Measurements from ENCODE around the gene RBM19. TPM values are rescaled to one million over a fixed set of nuclear protein-coding genes. Genes with fewer than 3 reads are reported as not detected.
A peak's percentile ranks its signal among the peaks of the same experiment; 100 is the strongest.

RBM19 gene
- total RNA-seq, 2 experiments from 2014 or later, result 29.6 to 33.8 TPM

- no peak overlapping the region for H3K27ac Mint-ChIP-seq
- H3K27me3 Mint-ChIP-seq (ENCODE audit: low read depth), result no peaks in the 10 kb centered on the region
- no peak overlapping the region for H3K4me3 Mint-ChIP-seq
- peaks cover 9% of the 10 kb centered on the region for H3K36me3 Mint-ChIP-seq (ENCODE audit: low read depth)
- H3K9me3 Mint-ChIP-seq (ENCODE audit: insufficient read depth), result no peaks in the 10 kb centered on the region
- DNase-seq, result no peak
- ChIA-PET POLR2A (no interaction called here), CTCF (no interaction called here)
- no peaks in the 10 kb centered on the region for H3K4me1 Mint-ChIP-seq (ENCODE audit: low read depth)
- no peak for ATAC-seq
Observed at GRCh38 chr12:113917393-113917792, 48.7 kb downstream of the RBM19 start.

GRCh38 chr12:113914806-113915205 lies 51.3 kb downstream of the RBM19 start:
- no peak for ATAC-seq
- no peak for DNase-seq
- Mint-ChIP-seq H3K36me3 (ENCODE audit: low read depth) (peaks cover 10% of the 10 kb centered on the region), H3K4me3 (no peak overlapping the region), H3K27ac (no peak overlapping the region), H3K9me3 (ENCODE audit: insufficient read depth) (no peaks in the 10 kb centered on the region), H3K27me3 (ENCODE audit: low read depth) (no peaks in the 10 kb centered on the region), H3K4me1 (ENCODE audit: low read depth) (no peaks in the 10 kb centered on the region)
- CTCF ChIA-PET, result no interaction called here
- POLR2A ChIA-PET, result no interaction called here

DNA sequence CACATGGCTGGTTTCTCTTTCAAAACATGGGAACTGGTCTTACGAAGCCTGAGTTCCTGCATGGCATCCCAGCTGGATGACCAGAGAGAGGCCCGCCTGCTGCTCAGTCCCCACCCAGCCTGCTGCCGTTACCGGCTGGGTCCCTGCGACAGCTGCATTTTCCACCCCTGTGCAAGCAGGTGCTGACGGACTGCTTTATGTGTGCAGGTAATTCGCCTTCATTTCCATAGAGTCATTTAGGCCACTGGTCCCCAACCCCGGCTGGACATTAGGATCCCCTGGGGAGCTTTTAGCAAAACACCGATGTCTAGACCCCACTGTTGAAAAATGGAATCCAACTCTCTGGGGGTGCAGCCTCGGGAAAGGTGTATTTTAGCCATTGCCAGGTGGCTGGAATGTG lies 51.9 kb downstream of the RBM19 start:
- no peak for DNase-seq
- Mint-ChIP-seq H3K27ac (no peak overlapping the region), H3K36me3 (ENCODE audit: low read depth) (peaks cover 10% of the 10 kb centered on the region), H3K4me1 (ENCODE audit: low read depth) (no peaks in the 10 kb centered on the region), H3K27me3 (ENCODE audit: low read depth) (no peaks in the 10 kb centered on the region), H3K4me3 (no peak overlapping the region), H3K9me3 (ENCODE audit: insufficient read depth) (no peaks in the 10 kb centered on the region)
- no peak for ATAC-seq
- ChIA-PET POLR2A (no interaction called here), CTCF (interaction anchor here (2.4 kb wide), 1 partner anchor 452 kb away, joined by 7 read pairs; no protein-coding TSS in a partner anchor)

- H3K9me3 Mint-ChIP-seq (ENCODE audit: insufficient read depth), result no peaks in the 10 kb centered on the region
- no peak overlapping the region for H3K27ac Mint-ChIP-seq
- CTCF ChIA-PET, result interaction anchor here (2.4 kb wide), 1 partner anchor 451 kb away, joined by 7 read pairs; no protein-coding TSS in a partner anchor
- H3K4me1 Mint-ChIP-seq (ENCODE audit: low read depth), result no peaks in the 10 kb centered on the region
- DNase-seq (peak; percentile 66), ATAC-seq (peak; percentile 52)
- peaks cover 10% of the 10 kb centered on the region for H3K36me3 Mint-ChIP-seq (ENCODE audit: low read depth)
- no peaks in the 10 kb centered on the region for H3K27me3 Mint-ChIP-seq (ENCODE audit: low read depth)
- H3K4me3 Mint-ChIP-seq, result no peak overlapping the region
- POLR2A ChIA-PET, result no interaction called here
Observed at GRCh38 chr12:113912760-113913329, 53.3 kb downstream of the RBM19 start.

- no peak overlapping the region for H3K4me3 Mint-ChIP-seq
- no peaks in the 10 kb centered on the region for H3K4me1 Mint-ChIP-seq (ENCODE audit: low read depth)
- POLR2A ChIA-PET, result no interaction called here
- no peak overlapping the region for H3K27ac Mint-ChIP-seq
- H3K27me3 Mint-ChIP-seq (ENCODE audit: low read depth), result no peaks in the 10 kb centered on the region
- DNase-seq (no peak), ATAC-seq (no peak)
- peaks cover 10% of the 10 kb centered on the region for H3K36me3 Mint-ChIP-seq (ENCODE audit: low read depth)
- CTCF ChIA-PET, result interaction anchor here (2.4 kb wide), 1 partner anchor 450 kb away, joined by 7 read pairs; no protein-coding TSS in a partner anchor
- no peaks in the 10 kb centered on the region for H3K9me3 Mint-ChIP-seq (ENCODE audit: insufficient read depth)
Observed at GRCh38 chr12:113911971-113912759, 54.0 kb downstream of the RBM19 start.

- no peak for ATAC-seq
- Mint-ChIP-seq H3K36me3 (ENCODE audit: low read depth) (peaks cover 9% of the 10 kb centered on the region), H3K27ac (no peak overlapping the region), H3K27me3 (ENCODE audit: low read depth) (no peaks in the 10 kb centered on the region), H3K4me3 (no peak overlapping the region), H3K4me1 (ENCODE audit: low read depth) (no peaks in the 10 kb centered on the region), H3K9me3 (ENCODE audit: insufficient read depth) (no peaks in the 10 kb centered on the region)
- CTCF ChIA-PET, result no interaction called here
- DNase-seq, result no peak
- POLR2A ChIA-PET, result no interaction called here
Observed at GRCh38 chr12:113910751-113911272, 55.3 kb downstream of the RBM19 start.

DNA sequence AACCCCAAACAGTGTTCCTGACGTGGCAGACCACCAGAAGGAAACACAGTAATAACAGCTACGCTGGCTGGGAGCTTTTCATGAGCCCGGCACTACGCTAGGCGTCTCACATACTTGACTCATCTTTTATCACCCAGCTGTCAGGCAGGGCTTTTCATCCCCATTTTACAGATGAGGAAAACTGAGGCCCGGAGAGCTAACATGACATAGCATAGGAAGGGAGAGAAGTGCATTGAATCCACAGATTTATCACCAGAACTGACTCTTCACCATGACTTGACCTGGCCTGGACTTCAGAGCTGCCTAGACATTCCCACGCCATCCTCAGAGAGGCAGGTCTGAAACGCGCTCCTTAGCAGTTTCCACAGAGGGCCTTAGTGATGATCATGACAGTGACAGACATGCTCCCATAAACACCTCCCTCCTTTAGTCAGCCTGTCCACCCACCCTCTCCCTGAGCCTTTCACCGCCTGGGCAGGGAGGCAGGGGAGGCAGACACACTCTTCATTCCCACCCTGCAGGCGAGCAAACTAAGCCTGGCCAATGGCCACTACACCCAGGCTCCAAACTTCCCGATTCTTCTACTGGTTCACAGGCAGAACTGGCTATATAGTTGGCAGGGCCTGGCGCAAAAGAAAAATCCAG lies 56.2 kb downstream of the RBM19 start:
- H3K4me3 Mint-ChIP-seq, result no peak overlapping the region
- H3K36me3 Mint-ChIP-seq (ENCODE audit: low read depth), result peaks cover 5% of the 10 kb centered on the region
- no peaks in the 10 kb centered on the region for H3K27me3 Mint-ChIP-seq (ENCODE audit: low read depth)
- POLR2A ChIA-PET, result interaction anchor here (0.7 kb wide), 1 partner anchor 94 kb away, joined by 3 read pairs; no protein-coding TSS in a partner anchor
- ATAC-seq (no peak), DNase-seq (no peak)
- no peaks in the 10 kb centered on the region for H3K4me1 Mint-ChIP-seq (ENCODE audit: low read depth)
- no peaks in the 10 kb centered on the region for H3K9me3 Mint-ChIP-seq (ENCODE audit: insufficient read depth)
- CTCF ChIA-PET, result no interaction called here
- H3K27ac Mint-ChIP-seq, result no peak overlapping the region

- ATAC-seq (no peak), DNase-seq (no peak)
- ChIA-PET POLR2A (no interaction called here), CTCF (no interaction called here)
- Mint-ChIP-seq H3K36me3 (ENCODE audit: low read depth) (peaks cover 5% of the 10 kb centered on the region), H3K9me3 (ENCODE audit: insufficient read depth) (no peaks in the 10 kb centered on the region), H3K4me1 (ENCODE audit: low read depth) (no peaks in the 10 kb centered on the region), H3K27ac (no peak overlapping the region), H3K4me3 (no peak overlapping the region), H3K27me3 (ENCODE audit: low read depth) (no peaks in the 10 kb centered on the region)
Observed at GRCh38 chr12:113908584-113909100, 57.5 kb downstream of the RBM19 start.

GRCh38 chr12:113907446-113908180 lies 58.5 kb downstream of the RBM19 start:
- ChIA-PET POLR2A (no interaction called here), CTCF (no interaction called here)
- H3K4me3 Mint-ChIP-seq, result no peak overlapping the region
- no peaks in the 10 kb centered on the region for H3K27me3 Mint-ChIP-seq (ENCODE audit: low read depth)
- H3K27ac Mint-ChIP-seq, result no peak overlapping the region
- no peaks in the 10 kb centered on the region for H3K4me1 Mint-ChIP-seq (ENCODE audit: low read depth)
- ATAC-seq (no peak), DNase-seq (no peak)
- peaks cover 9% of the 10 kb centered on the region for H3K36me3 Mint-ChIP-seq (ENCODE audit: low read depth)
- H3K9me3 Mint-ChIP-seq (ENCODE audit: insufficient read depth), result no peaks in the 10 kb centered on the region

DNA sequence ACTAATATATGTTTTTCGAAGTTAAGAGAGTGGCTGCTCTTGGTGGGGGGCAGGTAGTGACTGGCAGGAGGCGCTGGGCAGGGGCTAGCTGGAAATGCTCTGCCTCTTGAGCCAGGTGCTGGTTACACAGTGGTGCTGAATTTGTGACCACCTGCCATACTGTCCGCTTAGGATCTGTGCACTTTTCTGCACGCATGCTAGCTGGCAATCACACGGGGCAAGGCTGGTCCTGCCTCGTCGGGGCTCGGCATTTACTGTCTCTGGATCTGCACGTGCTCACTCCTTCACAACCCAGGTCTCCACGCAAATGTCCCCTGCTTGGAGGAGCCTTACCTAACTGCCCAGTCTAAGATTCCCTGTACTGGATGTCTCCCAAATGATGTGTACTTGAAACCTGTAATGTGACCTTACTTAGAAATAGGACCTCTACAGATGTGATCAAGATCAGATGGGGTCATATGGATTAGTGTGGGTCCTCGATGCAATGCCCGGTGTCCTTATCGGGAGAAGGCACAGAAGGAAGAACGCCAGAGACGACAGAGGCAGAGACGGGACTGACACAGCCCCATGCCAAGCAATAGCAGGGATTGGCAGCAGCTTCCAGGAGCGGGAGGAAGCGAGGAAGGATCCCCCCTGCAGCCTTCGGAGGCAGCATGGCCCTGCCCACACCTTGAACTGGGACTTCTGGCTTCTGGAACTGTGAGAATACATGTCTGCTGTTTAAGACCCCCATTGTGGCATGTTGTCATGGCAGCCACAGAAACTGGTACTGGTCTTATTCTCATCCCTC lies 59.5 kb downstream of the RBM19 start:
- Mint-ChIP-seq H3K36me3 (ENCODE audit: low read depth) (peaks cover 9% of the 10 kb centered on the region), H3K27me3 (ENCODE audit: low read depth) (no peaks in the 10 kb centered on the region), H3K27ac (no peak overlapping the region), H3K4me1 (ENCODE audit: low read depth) (no peaks in the 10 kb centered on the region), H3K9me3 (ENCODE audit: insufficient read depth) (no peaks in the 10 kb centered on the region), H3K4me3 (no peak overlapping the region)
- POLR2A ChIA-PET, result no interaction called here
- DNase-seq (no peak), ATAC-seq (no peak)
- CTCF ChIA-PET, result no interaction called here

DNA sequence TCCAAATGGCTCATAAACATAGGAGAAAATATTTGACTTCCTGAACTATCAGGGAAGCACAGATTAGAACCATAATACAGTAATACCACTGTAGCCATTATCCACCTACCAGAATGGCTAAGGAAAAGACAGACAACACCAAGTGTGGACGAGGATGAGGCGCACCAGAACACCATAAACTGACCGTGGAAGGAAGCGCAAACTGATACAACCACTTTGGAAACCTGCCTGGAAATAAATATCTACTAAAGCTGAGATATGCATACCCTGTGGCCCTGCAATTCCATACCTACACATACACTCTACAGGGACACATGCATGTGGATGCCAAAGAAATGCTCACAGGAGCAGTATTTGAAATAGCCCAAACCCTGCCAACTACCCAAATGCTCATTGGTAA lies 60.3 kb downstream of the RBM19 start:
- CTCF ChIA-PET, result no interaction called here
- POLR2A ChIA-PET, result interaction anchor here (0.7 kb wide), 1 partner anchor 148 kb away, joined by 4 read pairs; no protein-coding TSS in a partner anchor
- Mint-ChIP-seq H3K27ac (no peak overlapping the region), H3K9me3 (ENCODE audit: insufficient read depth) (no peaks in the 10 kb centered on the region), H3K4me1 (ENCODE audit: low read depth) (no peaks in the 10 kb centered on the region), H3K27me3 (ENCODE audit: low read depth) (no peaks in the 10 kb centered on the region), H3K36me3 (ENCODE audit: low read depth) (peaks cover 7% of the 10 kb centered on the region), H3K4me3 (no peak overlapping the region)
- no peak for DNase-seq
- no peak for ATAC-seq
